Measurements from ENCODE around the gene SIPA1L3.
"Not testable (repeated sequence)": the region's sequence is repeated elsewhere in the genome, so short reads cannot be mapped to it uniquely, and the experiment has no call there.

Gene SIPA1L3

GRCh38 chr19:38213469-38213868 lies 306.5 kb downstream of the SIPA1L3 start:
- DNase-seq (ENCODE audit: low read depth) = no peak

GRCh38 chr19:38213911-38214625 lies 307.1 kb downstream of the SIPA1L3 start:
- no peak for DNase-seq (ENCODE audit: low read depth)

GRCh38 chr19:38216785-38217641 lies 310.0 kb downstream of the SIPA1L3 start:
- no peak for DNase-seq (ENCODE audit: low read depth)

- DNase-seq (ENCODE audit: low read depth) = no peak
These were observed 311.2 kb downstream of the SIPA1L3 start for GRCh38 chr19:38218204-38218603.

- no peak for DNase-seq (ENCODE audit: low read depth)
These were observed 312.2 kb downstream of the SIPA1L3 start for GRCh38 chr19:38219221-38219620.

GRCh38 chr19:38221421-38221820 lies 314.4 kb downstream of the SIPA1L3 start:
- no peak for DNase-seq (ENCODE audit: low read depth)

GRCh38 chr19:38221919-38222830 lies 315.2 kb downstream of the SIPA1L3 start:
- DNase-seq (ENCODE audit: low read depth) = no peak

GRCh38 chr19:38223119-38223523 lies 316.1 kb downstream of the SIPA1L3 start:
- no peak for DNase-seq (ENCODE audit: low read depth)

GRCh38 chr19:38223617-38224013 lies 316.6 kb downstream of the SIPA1L3 start:
- DNase-seq (ENCODE audit: low read depth) = no peak

- no peak for DNase-seq (ENCODE audit: low read depth)
These were observed 317.2 kb downstream of the SIPA1L3 start, which contains the start of gene DPF1 for GRCh38 chr19:38224014-38224862. Gene DPF1, minus strand, starts transcription at chr19:38224222. Its CDS starts 80 bp downstream, at chr19:38224142.

GRCh38 chr19:38224863-38225218 lies 317.8 kb downstream of the SIPA1L3 start:
- not testable (repeated sequence) for DNase-seq (ENCODE audit: low read depth)

- no peak for DNase-seq (ENCODE audit: low read depth)
These were observed 320.4 kb downstream of the SIPA1L3 start for GRCh38 chr19:38227287-38228004.

- DNase-seq (ENCODE audit: low read depth) = no peak
These were observed 321.0 kb downstream of the SIPA1L3 start for GRCh38 chr19:38228005-38228377.

GRCh38 chr19:38228491-38229439 lies 321.8 kb downstream of the SIPA1L3 start:
- DNase-seq (ENCODE audit: low read depth) = no peak

GRCh38 chr19:38229585-38230073 lies 322.6 kb downstream of the SIPA1L3 start:
- DNase-seq (ENCODE audit: low read depth) = peak; percentile 81

- DNase-seq (ENCODE audit: low read depth) = not testable (repeated sequence)
These were observed 323.6 kb downstream of the SIPA1L3 start for GRCh38 chr19:38230506-38231133.

- no peak for DNase-seq (ENCODE audit: low read depth)
These were observed 324.9 kb downstream of the SIPA1L3 start for GRCh38 chr19:38231918-38232317.

- DNase-seq (ENCODE audit: low read depth) = no peak
These were observed 326.8 kb downstream of the SIPA1L3 start for GRCh38 chr19:38233740-38234251.

- no peak for DNase-seq (ENCODE audit: low read depth)
These were observed 327.6 kb downstream of the SIPA1L3 start for GRCh38 chr19:38234615-38235014.
